H1 (cell line): ENCODE data around the gene ALDH3B1. TPM values are rescaled to one million over a fixed set of nuclear protein-coding genes. Genes with fewer than 3 reads are reported as not detected.

Experiments used
- CTCF ChIA-PET: fragments of 300-600 bp; sonication (Branson Sonifier 250); formaldehyde crosslinking; loops from one replicate; lab custom pipeline; 2021; ENCODE audit not compliant: partially characterized antibody; lab: Charles Lee
- POLR2A ChIA-PET: fragments of 300-600 bp; sonication (Branson Sonifier 250); formaldehyde crosslinking; loops from one replicate; lab custom pipeline; 2021; ENCODE audit warnings: inconsistent platforms; ENCODE audit not compliant: partially characterized antibody; lab: Charles Lee
- DNase-seq, 2 experiments: peaks; one replicate each; pipeline versions ENCODE4 v3.0.0 to v3.0.0-alpha.2; 2010 to 2022; ENCODE audit warnings: low spot score in 2 of 2, low read depth in 1 of 2, mixed read lengths in 1 of 2
- FAIRE-seq: peaks from 2 replicates; lab custom pipeline; 2011; peaks lifted over from hg19 to GRCh38; lab: Jason Lieb, UNC
- H2AFZ ChIP-seq: 2 replicates; pipeline ENCODE4 v1.8.1; 2012; ENCODE audit warnings: low read length, inconsistent platforms
- H2AK5ac ChIP-seq: 2 replicates; pipeline ENCODE4 v1.6.1; 2013; ENCODE audit warnings: low read depth, low read length
- H2BK120ac ChIP-seq: replicated peaks from 2 replicates; pipeline ENCODE3; 2013; ENCODE audit warnings: low read depth, low read length, inconsistent platforms
- H2BK12ac ChIP-seq: 2 replicates; pipeline ENCODE4 v1.6.1; 2013; ENCODE audit warnings: low read depth, low read length
- H2BK15ac ChIP-seq: 2 replicates; pipeline ENCODE4 v1.6.1; 2013; ENCODE audit warnings: low read length
- H2BK20ac ChIP-seq: 2 replicates; pipeline ENCODE4 v1.6.1; 2013; ENCODE audit warnings: low read length
- H2BK5ac ChIP-seq: 2 replicates; pipeline ENCODE4 v1.6.1; 2013; ENCODE audit warnings: low read depth, low read length
- H3K14ac ChIP-seq: 2 replicates; pipeline ENCODE4 v1.6.1; 2013; ENCODE audit warnings: inconsistent platforms; ENCODE audit not compliant: insufficient read length
- H3K18ac ChIP-seq: 2 replicates; pipeline ENCODE4 v1.6.1; 2013; ENCODE audit warnings: low read length; ENCODE audit errors: extremely low read depth
- H3K23ac ChIP-seq: 2 replicates; pipeline ENCODE4 v1.6.1; 2013; ENCODE audit warnings: inconsistent platforms; ENCODE audit not compliant: insufficient read length
- H3K23me2 ChIP-seq: 2 replicates; pipeline ENCODE4 v1.6.1; 2013; ENCODE audit warnings: low read depth, low read length
- H3K27ac ChIP-seq: 2 replicates; pipeline ENCODE4 v1.6.1; 2011; ENCODE audit warnings: low read depth, low read length, inconsistent platforms
- H3K27me3 ChIP-seq, 4 experiments: replicated peaks in 1 of 4; 1 replicate in 1 of 4; 2 replicates in 3 of 4; pipeline versions ENCODE4 v1.6.1 to v1.8.1; 2011 to 2013; ENCODE audit warnings: low read length in 3 of 4, mild to moderate bottlenecking in 3 of 4, inconsistent platforms in 2 of 4, mixed read lengths in 2 of 4, moderate library complexity in 1 of 4; ENCODE audit not compliant: control insufficient read depth in 3 of 4, insufficient read depth in 3 of 4; ENCODE audit errors: extremely low read depth in 1 of 4
- H3K36me3 ChIP-seq, 4 experiments: 2 replicates each; pipeline versions ENCODE4 v1.6.1 to v1.8.1; 2011 to 2013; ENCODE audit warnings: mild to moderate bottlenecking in 4 of 4, low read length in 3 of 4, moderate library complexity in 2 of 4, control low read depth in 1 of 4, inconsistent platforms in 1 of 4; ENCODE audit not compliant: insufficient read depth in 4 of 4, control insufficient read depth in 2 of 4
- H3K4ac ChIP-seq: replicated peaks from 2 replicates; pipeline ENCODE3; 2013; ENCODE audit warnings: low read length, low read depth, mixed read lengths, inconsistent platforms; ENCODE audit not compliant: insufficient read length
- H3K4me1 ChIP-seq, 4 experiments: replicated peaks in 1 of 4; 1 replicate in 1 of 4; 2 replicates in 3 of 4; pipeline versions ENCODE4 v1.6.1 to v1.8.1; 2011 to 2013; ENCODE audit warnings: low read length in 3 of 4, inconsistent platforms in 2 of 4, mixed read lengths in 1 of 4; ENCODE audit not compliant: insufficient read depth in 4 of 4, control insufficient read depth in 3 of 4
- H3K4me2 ChIP-seq, 2 experiments: 2 replicates each; pipeline versions ENCODE4 v1.6.1 to v1.8.1; 2011 to 2013; ENCODE audit warnings: low read depth in 2 of 2, low read length in 2 of 2, control low read depth in 1 of 2, inconsistent platforms in 1 of 2, mild to moderate bottlenecking in 1 of 2; ENCODE audit not compliant: insufficient read depth in 1 of 2
- H3K4me3 ChIP-seq, 4 experiments: fragments of 200-600, 300-600 bp in 1 of 4; sonication (generic), shearing (Covaris generic), sonication (Bioruptor Twin) in 1 of 4; 2 replicates each; pipeline versions ENCODE4 v1.5.1 to v1.8.1; 2011 to 2016; ENCODE audit warnings: low read length in 4 of 4, low read depth in 3 of 4, control low read depth in 2 of 4, inconsistent platforms in 2 of 4, mild to moderate bottlenecking in 2 of 4, mixed read lengths in 1 of 4, moderate library complexity in 1 of 4; ENCODE audit not compliant: insufficient read depth in 2 of 4; ENCODE audit errors: extremely low read depth in 1 of 4
- H3K56ac ChIP-seq: replicated peaks from 2 replicates; pipeline ENCODE3; 2013; ENCODE audit warnings: low read depth, mild to moderate bottlenecking, mixed read lengths, low read length, inconsistent platforms; ENCODE audit not compliant: insufficient read length
- H3K79me1 ChIP-seq: 2 replicates; pipeline ENCODE4 v1.6.1; 2013; ENCODE audit warnings: low read depth, low read length, control low read depth
- H3K79me2 ChIP-seq, 2 experiments: 2 replicates each; pipeline versions ENCODE4 v1.6.1 to v1.8.1; 2012 to 2013; ENCODE audit warnings: low read length in 2 of 2, mild to moderate bottlenecking in 2 of 2, inconsistent platforms in 1 of 2; ENCODE audit not compliant: insufficient read depth in 2 of 2, control insufficient read depth in 1 of 2
- H3K9ac ChIP-seq, 4 experiments: replicated peaks in 1 of 4; 1 replicate in 1 of 4; 2 replicates in 3 of 4; pipeline versions ENCODE4 v1.6.1 to v1.8.1; 2011 to 2013; ENCODE audit warnings: low read depth in 3 of 4, low read length in 3 of 4, control low read depth in 2 of 4, mild to moderate bottlenecking in 2 of 4, moderate library complexity in 2 of 4, inconsistent platforms in 1 of 4; ENCODE audit errors: extremely low read depth in 1 of 4
- H3K9me3 ChIP-seq, 2 experiments: 2 replicates each; pipeline versions ENCODE4 v1.6.1 to v1.8.1; 2012 to 2013; ENCODE audit warnings: mild to moderate bottlenecking in 2 of 2, moderate library complexity in 2 of 2, control low read depth in 1 of 2, inconsistent platforms in 1 of 2, low read depth in 1 of 2, low read length in 1 of 2, mixed read lengths in 1 of 2; ENCODE audit not compliant: insufficient read depth in 2 of 2
- H4K20me1 ChIP-seq, 2 experiments: replicated peaks in 1 of 2; 2 replicates each; pipeline versions ENCODE3 to v1.8.1; 2011 to 2013; ENCODE audit warnings: inconsistent platforms in 2 of 2, low read length in 2 of 2, mild to moderate bottlenecking in 1 of 2; ENCODE audit not compliant: insufficient read depth in 2 of 2, control insufficient read depth in 1 of 2
- H4K5ac ChIP-seq: 2 replicates; pipeline ENCODE4 v1.6.1; 2013; ENCODE audit warnings: low read length, low read depth, mixed read lengths, inconsistent platforms; ENCODE audit not compliant: insufficient read length
- H4K8ac ChIP-seq: 2 replicates; pipeline ENCODE4 v1.8.0; 2013; ENCODE audit warnings: mild to moderate bottlenecking, moderate library complexity, low read length, inconsistent platforms; ENCODE audit not compliant: insufficient read depth; ENCODE audit errors: extremely low read depth
- H4K91ac ChIP-seq: replicated peaks from 2 replicates; pipeline ENCODE3; 2013; ENCODE audit warnings: low read length, mixed read lengths, inconsistent platforms; ENCODE audit not compliant: insufficient read length
- GTF2F1 ChIP-seq: IDR thresholded peaks from 2 replicates; pipeline ENCODE4 v1.6.1; 2012; ENCODE audit warnings: low read depth, low read length, improper control_type of control experiment, borderline replicate concordance
- HDAC2 ChIP-seq, 2 experiments: fragments of 300-600 bp in 1 of 2; sonication (generic) in 1 of 2; IDR thresholded peaks; 2 replicates each; pipeline ENCODE4 v1.6.1; 2011 to 2012; ENCODE audit warnings: low read depth in 2 of 2, low read length in 2 of 2, mild to moderate bottlenecking in 2 of 2, moderate library complexity in 2 of 2, borderline replicate concordance in 1 of 2, inconsistent platforms in 1 of 2
- JUN ChIP-seq: IDR thresholded peaks from 2 replicates; pipeline ENCODE4 v1.6.1; 2011; ENCODE audit warnings: low read depth, mild to moderate bottlenecking, improper control_type of control experiment, low read length
- NRF1 ChIP-seq: IDR thresholded peaks from 2 replicates; pipeline ENCODE4 v1.6.1; 2011; ENCODE audit warnings: mild to moderate bottlenecking, low read depth, low read length, improper control_type of control experiment
- TCF12 ChIP-seq: IDR thresholded peaks from 2 replicates; pipeline ENCODE4 v1.6.1; 2011; ENCODE audit warnings: low read depth, mild to moderate bottlenecking, low read length
- WGBS, 2 experiments: shearing (Covaris generic) in 1 of 2; methylation state at CpG; one replicate each; pipeline versions ENCODE4 v1.1.6 to v1.1.7; 2013 to 2015; ENCODE audit warnings: low lambda C conversion rate in 2 of 2, mixed read lengths in 2 of 2, inconsistent platforms in 1 of 2, low coverage in 1 of 2, missing lambda C conversion rate in 1 of 2; ENCODE audit not compliant: insufficient replicate concordance in 2 of 2, insufficient coverage in 1 of 2, insufficient read length in 1 of 2; ENCODE audit errors: extremely low coverage in 1 of 2, missing lambda C conversion rate in 1 of 2; 5-methylcytosine and 5-hydroxymethylcytosine counted together
- polyA plus RNA-seq, 7 experiments: library from polyadenylated mRNA; depleted of rRNA in 3 of 7; stranded (reverse) in 5 of 7; unstranded in 2 of 7; fragments of >200 nt in 5 of 7; fragments of 200-250 nt in 2 of 7; gene quantifications; 1 replicate in 5 of 7; 2 replicates in 1 of 7; 4 replicates in 1 of 7; pipeline versions ENCODE4 v1.2.1 to v1.2.3, GENCODE V29; 2011 to 2013; ENCODE audit warnings: missing spikeins in 2 of 7, mixed read lengths in 2 of 7
- total RNA-seq: library from RNA; stranded (reverse); fragmentation: NEBNext Ultra II Directional; extraction: Animal tissue kit (Norgen Biotek cat#: 25700); gene quantifications from 2 replicates; pipeline ENCODE4 v1.2.1, GENCODE V29; 2021

Gene ALDH3B1
- total and polyA plus RNA-seq, 2 of the 8 experiments (the other 6 are each of a cell fraction or from before 2014, with no cell fraction given) = 0.32 to 0.47 TPM

- Histone ChIP-seq H3K4me3 (no peak overlapping the region), H3K27ac (no peak overlapping the region), H3K23me2 (no peaks in the 10 kb centered on the region; the same call in 1 of the 2 replicates), H2BK15ac (no peak overlapping the region), H3K79me2 (peaks cover 0 to 12% of the 10 kb centered on the region in 2 experiments; a peak in 1 of 4 replicates), H3K36me3 (peaks cover 4 to 17% (median 15%) of the 10 kb centered on the region in 4 experiments), H3K9ac (no peak overlapping the region), H3K18ac (no peak overlapping the region), H4K8ac (peak overlapping the region; percentile 19; the same call in 1 of the 2 replicates), H3K23ac (no peak overlapping the region), H2BK5ac (no peak overlapping the region), H4K5ac (no peak overlapping the region), H2BK20ac (no peak overlapping the region), H2BK120ac (no peak overlapping the region), H3K4ac (no peak overlapping the region), H4K91ac (no peak overlapping the region), H3K79me1 (peaks cover 2% of the 10 kb centered on the region), H3K27me3 (no peaks in the 10 kb centered on the region), H4K20me1 (peaks cover 0 to 5% of the 10 kb centered on the region in 2 experiments), H2BK12ac (no peak overlapping the region), H3K56ac (no peak overlapping the region), H3K4me1 (peaks cover 4 to 27% (median 20%) of the 10 kb centered on the region in 4 experiments), H2AK5ac (no peak overlapping the region), H3K14ac (no peak overlapping the region), H2AFZ (no peak overlapping the region), H3K4me2 (no peak overlapping the region), H3K9me3 (no peaks in the 10 kb centered on the region)
- ChIA-PET POLR2A (interaction anchor here (1.2 to 16.6 kb wide), 8 partner anchors 8 to 84 kb away, joined by 3 to 183 read pairs (median 6); partner anchors contain the start of gene CHKA), CTCF (interaction anchor here (0.5 to 2.0 kb wide), 4 partner anchors 9 to 458 kb away, joined by 4 read pairs; no protein-coding TSS in a partner anchor)
- TF ChIP-seq GTF2F1 (no peak), HDAC2 (IDR thresholded peaks at IDR 0.05; ENCODE audit: borderline replicate concordance in 1 of 2, low read depth in 2 of 2, low read length in 2 of 2) (no peak), TCF12 (no peak), JUN (no peak), NRF1 (no peak)
- 87% methylated on average over 14 of the region's 14 CpGs; no CpG with 5 or more reads in 1 of the 2 experiments for WGBS, 2 experiments
- no peak for DNase-seq
- no peak for FAIRE-seq
Measured at GRCh38 chr11:68036717-68037239, 26.7 kb downstream of the ALDH3B1 start.
